ENCODE data around the gene RNASE4.
A peak's percentile ranks its signal among the peaks of the same experiment; 100 is the strongest.

RNASE4 gene

DNA sequence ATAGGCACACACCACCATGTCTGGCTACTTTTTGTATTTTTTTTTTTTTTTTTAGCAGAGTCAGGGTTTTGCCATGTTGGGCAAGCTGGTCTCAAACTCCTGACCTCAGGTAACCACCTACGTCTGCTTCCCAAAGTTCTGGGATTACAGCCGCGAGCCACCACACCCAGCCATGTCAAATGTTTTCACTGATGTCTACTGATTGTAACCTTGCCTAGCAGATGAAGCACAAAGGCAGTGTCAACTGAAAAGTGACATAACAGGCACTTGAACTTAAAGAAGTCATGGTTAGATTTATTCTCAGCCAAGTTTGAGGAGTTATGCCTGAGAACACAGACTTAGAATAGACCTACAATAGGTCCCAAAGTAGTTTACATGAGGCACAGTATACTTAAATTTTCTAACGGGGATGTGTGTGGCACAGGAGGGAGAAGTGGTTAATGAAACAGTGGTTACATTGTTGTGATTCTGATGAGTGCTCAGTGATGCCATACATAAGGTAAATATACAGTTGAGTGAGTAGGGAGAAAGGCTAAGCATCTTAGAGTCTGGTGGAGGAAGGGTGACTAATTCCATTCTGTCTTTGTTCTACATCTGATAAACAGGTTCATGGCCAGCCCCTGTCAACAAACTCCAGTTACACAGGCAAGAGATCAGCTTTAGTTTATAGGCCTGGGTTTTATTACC, 12.6 kb upstream of the RNASE4 start:
- no peak for DNase-seq (ENCODE audit: extremely low read depth in 1 of 2, low read depth in 1 of 2)

DNA sequence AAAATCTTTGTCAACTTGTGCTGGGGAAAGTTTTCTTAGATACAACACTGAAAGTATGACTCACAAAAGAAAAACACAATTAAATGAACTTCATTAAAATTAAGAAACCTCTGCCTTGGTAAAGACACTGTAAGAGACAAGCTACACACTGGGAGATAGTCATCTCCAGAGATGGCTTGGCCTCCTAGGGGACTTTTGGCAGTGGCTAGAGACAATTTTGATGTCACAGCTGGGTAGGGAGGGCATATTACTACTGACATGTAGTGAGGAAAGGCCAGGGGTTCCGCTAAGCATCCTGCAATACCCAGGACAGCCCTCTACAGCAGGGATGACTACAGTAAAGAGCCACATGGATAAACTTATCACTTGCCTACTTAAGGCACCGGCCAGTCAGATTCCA, 8.7 kb upstream of the RNASE4 start:
- no peak for DNase-seq (ENCODE audit: extremely low read depth in 1 of 2, low read depth in 1 of 2)

DNA sequence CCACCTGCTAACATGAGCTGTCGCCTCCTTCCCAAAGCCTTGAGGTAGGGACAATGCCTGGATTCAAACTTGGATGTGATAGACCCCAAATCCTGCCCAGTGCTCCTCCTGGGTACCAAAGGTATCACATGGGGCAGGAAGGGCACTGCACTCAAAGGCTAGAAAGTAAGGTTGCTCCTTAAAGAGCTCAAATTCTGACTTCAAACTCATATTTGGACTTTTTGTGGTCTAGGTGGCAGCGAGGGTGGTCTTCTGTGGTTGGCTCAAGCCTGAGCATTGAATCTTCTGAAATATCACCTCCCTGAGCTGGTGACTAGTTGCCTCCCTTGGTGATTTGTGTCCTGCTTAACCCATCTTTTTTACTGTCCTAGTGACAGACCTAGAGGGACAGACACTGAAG, 8.3 kb upstream of the RNASE4 start:
- DNase-seq (ENCODE audit: extremely low read depth in 1 of 2, low read depth in 1 of 2) = no peak

DNA sequence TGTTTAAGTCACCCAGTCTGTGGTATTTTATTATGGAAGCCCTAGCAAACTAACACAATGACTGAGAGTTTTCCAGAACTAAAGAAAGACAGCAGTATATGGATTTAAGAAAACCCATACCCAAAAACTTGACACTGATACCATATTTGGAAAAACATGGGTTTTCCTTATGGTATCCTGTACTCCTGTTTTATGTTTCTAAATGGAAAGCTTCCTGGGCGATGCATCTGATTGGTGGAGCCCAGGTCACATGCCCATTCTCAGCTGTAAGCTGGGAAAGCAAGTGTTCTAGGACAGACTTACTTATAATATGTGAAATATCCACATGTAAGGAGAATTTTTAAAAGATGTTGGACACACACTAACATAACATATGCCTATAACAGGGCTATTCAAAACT, 4.5 kb upstream of the RNASE4 start:
- DNase-seq (ENCODE audit: extremely low read depth in 1 of 2, low read depth in 1 of 2) = no peak

DNA sequence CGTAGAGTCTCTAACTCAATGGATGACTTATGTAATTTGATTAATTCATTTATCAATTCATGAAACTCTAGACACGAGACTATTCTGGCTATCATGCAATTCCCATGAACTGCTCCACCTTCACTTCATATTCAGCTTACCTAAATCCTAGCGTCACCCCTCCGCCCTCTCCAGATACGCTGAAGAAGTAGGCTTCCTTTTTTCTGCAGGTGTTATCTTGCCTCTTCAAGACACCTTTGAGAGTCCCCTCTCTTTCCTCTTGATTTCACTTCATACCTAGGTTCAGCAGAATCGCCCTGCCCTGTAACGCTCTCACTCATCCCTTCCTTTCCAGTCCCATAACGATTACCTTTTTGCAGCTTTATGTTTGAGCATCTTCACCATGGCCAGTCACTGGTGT, 4.0 kb upstream of the RNASE4 start:
- DNase-seq (ENCODE audit: extremely low read depth in 1 of 2, low read depth in 1 of 2) = no peak

DNA sequence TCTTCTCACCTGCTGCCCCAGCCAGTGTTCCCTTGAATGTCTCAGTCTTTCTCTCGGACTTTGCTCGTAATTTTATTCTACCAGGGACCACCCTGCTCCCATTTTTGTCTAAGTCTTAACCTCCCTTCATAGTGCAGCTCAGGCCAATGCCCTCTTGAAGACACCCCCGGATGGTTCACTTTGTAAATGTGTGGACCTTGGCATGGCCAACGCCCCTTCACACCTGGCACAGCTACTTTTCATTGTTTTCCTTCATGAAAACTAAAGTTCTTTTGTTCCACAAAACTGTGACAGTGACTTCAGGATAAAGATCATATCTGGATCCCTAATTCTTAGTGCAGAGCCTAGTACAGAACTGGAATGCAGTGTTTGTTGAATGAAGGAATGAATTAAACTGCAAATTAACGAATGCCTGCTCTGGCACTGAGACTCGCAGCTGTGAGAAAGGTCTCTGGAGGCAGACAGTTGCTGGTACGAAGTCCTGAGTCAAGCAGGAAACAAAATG, 3.5 kb upstream of the RNASE4 start:
- no peak for DNase-seq (ENCODE audit: extremely low read depth in 1 of 2, low read depth in 1 of 2)

DNA sequence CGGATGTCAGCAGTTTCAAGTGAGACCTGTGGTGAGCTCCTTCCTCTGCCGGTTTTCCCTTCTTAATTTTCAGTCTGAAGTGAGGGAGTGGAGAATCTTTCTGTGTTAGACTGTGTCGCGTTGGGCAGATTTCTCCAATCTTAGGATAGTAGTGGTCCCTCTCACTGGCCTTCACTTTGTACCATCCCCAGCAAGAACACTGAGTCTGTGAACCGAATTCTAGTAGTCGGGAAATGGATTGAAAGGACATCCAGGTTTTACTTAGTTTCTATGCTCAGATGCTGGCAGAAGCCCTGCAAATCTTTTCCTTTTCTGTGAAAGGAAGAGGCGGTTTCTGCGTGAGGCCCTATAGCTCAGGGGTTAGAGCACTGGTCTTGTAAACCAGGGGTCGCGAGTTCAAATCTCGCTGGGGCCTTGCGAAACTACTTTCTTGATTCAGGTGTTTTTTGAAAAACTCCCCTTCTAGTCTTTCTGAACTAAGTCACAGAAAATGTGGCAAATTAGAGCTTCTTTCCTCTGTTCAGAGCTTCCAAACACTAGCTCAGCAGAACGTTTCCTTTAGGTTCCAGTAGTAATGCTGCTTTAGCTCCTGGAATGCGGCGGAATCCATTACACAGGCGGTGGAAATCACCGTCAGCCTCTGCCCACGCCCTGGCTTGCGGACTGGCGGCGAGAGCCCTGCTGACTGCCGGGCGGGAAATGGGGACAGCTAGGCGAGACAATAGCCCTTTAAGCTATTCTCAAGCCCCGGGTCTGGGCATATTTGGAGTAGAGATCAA, 2.8 kb upstream of the RNASE4 start:
- peak; percentile 68 to 71 for DNase-seq (ENCODE audit: extremely low read depth in 1 of 2, low read depth in 1 of 2)

DNA sequence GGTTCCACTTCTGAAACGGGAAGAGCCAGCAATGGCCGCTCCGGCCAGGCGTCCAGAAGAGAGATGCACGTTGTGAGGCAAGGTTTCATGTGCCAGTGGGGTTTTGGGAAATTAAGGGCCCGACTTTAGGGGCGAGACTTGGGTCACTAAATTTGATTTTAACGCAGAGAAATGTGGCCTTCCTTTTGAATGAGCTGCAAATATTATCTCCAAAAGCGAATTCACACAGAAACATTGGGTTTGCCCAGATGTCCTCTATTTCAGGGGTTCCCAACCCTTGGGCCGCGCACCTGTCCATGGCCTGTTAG, 2.3 kb upstream of the RNASE4 start:
- no peak for DNase-seq (ENCODE audit: extremely low read depth in 1 of 2, low read depth in 1 of 2)

DNA sequence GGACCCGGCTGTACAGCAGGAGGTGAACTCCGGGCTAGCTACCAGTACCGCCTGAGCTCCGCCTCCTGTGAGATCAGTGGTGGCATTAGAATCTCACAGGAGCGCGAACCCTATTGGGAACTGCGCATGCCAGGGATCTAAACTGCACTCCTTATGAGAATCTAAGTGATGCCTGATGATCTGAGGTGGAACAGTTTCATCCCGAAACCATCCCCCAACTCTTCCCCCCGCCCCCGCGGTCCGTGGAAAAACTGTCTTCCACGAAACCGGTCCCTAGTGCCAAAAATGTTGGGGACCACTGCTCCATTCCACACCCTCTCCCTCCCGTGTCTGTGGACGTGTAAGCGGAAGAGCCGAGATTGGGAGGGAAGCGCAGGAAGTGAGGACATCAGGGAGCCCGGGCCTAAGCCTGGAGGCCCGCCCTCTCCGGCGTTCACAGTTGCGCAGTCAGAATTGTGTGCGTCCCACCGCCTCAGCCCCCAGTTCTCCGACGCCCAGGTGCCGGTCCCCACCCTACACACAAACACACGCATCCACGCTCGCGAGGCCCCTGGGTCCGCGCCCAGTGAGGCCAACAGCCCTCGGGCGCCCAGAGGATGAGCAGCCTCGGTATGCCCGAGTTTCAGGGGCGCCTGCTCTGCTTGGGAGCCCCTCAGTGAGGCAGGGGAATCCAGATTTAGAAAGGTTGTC, 1.8 kb upstream of the RNASE4 start:
- DNase-seq (ENCODE audit: extremely low read depth in 1 of 2, low read depth in 1 of 2) = peak; percentile 39 to 61

DNA sequence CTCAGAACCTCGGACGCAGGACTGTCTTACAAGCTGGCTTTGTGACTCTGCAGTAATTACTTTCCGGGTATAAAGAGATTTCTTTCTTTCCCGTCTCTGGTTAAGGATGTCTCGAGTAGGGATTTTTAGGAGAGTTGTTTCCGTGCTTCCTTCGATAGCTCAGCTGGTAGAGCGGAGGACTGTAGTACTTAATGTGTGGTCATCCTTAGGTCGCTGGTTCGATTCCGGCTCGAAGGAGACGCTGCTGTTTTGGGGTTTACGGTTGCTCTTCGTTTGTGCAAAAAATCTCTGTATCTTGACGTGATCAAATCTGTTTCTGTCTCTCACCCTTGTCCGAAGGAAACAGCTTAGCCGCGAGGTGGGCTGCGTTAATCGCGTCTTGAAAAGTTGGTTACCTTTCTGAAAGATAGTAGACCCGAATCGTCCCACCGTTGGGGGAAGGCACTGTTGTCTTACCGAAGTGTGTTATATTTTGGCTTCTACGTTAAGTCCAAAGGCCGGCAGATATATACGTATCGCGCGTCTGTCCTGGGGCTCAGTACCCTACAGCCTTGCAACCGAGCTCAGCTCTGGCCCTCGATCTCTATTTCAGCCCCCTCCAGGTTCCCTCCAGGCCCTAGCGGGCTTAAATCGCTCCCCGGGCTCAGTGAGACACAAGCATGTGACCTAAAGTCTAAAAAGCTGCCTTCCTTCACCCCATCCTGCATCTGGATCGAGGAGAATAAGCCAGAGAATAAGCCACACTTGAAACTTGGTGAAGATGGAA, 1.1 kb upstream of the RNASE4 start:
- DNase-seq (ENCODE audit: extremely low read depth in 1 of 2, low read depth in 1 of 2) = peak; percentile 53 to 54

DNA sequence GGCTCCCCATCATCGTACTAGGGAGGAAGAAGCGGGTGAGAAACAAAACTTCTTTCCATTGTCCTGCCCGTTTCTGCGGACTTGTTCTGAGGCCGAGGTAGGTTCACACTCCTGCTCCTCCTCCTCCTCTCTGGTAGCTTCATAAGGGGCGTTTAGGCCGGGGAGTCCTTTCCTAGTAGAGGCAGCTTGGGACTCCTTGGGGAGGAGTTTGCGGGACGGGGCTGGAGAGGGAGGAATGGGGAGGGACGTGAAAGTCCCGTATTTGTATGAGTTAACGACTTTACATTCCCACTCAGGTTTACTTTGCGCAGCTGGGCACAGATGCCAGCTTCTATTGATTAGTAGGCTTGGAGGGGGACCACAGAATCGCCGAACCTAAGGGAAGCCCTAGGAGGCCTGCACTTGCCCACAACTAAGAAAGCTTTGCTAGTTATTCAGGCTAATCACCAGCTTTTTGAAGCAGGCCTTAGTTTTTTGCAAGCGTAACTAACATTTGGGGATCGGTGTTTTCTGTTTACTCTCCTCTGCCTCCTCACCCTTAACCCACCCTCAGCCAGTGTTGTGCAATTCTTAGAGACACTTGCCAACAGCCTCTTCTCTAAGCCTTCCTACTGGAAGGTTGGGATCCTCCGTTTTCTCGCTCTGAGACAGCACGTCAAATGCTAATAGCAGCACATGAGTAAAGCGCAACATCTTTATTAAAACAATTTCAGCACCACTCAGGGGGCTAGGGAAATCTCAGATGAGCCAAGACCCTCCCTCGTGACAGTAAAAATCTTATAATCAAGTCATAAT, 499 bp downstream of the RNASE4 start:
- no peak for DNase-seq (ENCODE audit: extremely low read depth in 1 of 2, low read depth in 1 of 2)

DNA sequence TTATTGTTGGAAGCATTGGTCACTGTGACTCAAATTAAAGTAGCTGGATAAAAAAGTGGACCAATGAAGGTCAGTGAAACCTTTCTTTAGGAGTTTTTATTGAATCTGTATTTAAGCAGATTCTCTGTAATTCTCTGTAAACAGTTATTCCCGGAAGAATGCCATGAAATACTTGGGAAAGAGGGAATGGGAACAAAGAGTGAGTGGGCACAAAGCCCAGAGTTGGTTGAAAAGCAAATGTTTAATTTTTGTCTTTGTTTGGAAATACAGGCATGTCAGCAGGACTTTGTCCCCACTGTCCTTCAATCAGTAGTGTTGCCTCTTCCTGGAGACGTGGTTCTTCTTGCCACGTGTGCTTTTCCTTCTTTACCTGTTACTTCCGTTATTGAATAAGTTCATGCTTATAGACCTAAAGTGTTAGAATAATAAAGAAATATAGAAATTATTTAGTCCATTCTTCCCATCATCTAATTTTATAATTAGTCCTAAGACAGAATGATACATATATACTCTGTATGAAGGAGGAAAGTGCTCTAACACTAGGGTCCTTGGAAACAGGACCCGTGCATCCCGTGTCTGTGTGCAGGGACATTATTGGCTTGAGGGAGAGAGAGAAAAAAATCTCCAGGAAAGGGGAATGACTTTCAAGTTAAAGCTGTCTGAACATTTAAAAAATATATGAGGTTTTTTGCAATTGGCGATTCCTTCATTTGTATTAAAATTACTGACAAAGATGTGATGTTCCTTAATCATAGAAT, 2.2 kb downstream of the RNASE4 start:
- DNase-seq (ENCODE audit: extremely low read depth in 1 of 2, low read depth in 1 of 2) = no peak

DNA sequence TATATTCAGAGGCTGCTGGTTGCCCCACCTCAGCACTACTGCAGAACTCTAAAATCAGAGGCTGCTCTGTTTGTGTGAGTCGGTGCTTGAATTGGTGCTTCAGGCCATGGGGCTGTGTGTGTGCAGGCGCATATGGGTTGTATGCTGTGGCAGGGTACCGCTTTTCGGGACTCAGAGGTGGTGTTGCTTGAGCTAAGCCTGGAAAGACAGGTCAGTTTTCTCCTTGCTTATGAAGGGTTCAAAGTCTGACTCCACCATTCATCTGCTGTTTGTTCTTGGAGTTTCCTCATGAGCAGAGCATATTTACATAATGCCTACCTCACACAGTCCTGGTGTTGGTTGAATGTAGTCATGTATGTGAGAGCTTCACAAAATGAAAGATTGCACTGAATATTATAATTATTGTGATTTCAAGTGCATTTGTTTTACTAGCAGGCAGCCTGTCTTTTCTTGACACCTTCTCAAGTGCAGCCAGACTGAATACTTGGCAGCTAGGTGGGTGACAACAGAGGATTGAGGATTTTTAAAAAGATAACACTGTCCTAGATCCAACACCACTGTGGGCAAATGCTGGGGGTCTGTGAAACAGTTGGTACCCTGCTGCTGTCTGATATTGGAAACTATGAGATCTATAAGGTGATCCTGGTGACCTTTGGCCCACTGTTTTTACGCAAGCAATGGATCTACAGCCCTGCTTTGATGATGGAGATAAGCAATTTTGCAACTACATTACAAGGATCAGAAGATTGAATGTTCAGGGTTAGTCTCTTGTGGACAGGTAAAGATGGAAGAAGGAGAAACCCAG, 3.2 kb downstream of the RNASE4 start:
- DNase-seq (ENCODE audit: extremely low read depth in 1 of 2, low read depth in 1 of 2) = no peak

DNA sequence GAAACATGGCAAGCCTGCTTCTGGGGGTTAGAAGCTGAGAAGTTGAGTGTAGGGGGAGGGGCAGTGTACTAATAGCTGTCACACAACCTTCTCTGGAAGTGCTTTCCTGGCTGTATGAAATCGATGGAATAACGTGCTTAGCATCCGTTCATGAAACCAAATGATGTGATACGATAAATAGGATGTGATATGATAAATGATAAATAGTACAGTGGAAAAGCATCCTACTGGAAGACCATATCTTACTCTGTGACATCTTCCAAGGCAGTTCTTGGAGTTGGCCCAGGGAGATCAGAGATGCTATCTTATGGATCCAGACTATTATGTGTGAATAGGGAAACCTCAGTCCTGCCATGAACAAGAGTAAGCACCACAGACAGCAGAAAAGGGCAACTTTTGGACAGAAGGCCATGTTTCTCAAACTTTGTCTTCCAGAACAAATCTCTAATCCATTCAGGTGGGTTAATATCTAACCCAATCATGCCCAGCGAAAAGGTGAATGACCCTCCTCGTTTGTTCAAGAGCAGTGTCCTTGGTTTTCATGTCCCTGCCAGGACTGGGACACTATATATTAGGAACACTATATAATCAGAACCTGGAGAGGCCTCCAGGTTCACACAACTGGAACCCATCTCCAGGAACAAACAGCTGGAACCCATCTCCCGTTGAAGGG, 3.9 kb downstream of the RNASE4 start, which contains the start of gene ANG:
Gene ANG (plus strand): TSS at position 598 of the 673 bp plus-strand sequence. CDS start 4,801 bp downstream, outside the sequence.
- no peak for DNase-seq (ENCODE audit: extremely low read depth in 1 of 2, low read depth in 1 of 2)

DNA sequence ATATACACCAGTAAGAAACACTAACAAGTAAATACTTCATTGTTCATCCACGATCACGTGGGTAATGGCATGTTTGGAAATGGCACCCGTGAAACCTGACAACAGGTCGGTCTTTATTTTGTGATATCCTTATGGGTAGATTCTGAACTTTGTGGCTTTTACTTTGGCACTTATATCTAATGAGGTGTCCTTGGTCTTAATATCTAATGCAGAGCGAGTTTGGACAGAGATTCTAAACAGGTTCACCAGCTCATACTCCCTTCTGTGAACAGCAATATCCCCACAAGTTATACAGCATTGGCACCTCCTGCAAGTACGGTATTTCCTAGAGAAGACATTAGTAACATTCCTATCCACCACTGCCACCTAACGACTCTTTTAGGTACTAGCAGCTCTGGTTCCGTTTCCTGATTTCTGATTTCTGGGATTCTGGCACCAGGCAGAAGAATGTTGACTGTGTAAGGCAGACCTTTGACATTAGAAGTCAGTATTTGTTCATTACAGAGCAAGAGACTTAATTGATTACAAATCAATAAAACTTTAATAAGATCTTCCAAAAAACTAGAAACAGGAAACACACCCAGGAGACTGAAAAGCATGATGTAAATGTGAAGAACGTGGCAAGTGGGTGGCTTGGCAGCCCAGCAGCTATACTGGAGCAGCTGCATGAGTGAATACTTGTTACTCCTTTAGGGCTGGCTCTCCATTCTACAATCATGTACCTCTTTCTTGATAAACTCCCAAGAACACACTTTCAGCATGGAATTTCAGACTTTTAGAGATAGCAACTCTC, 6.7 kb downstream of the RNASE4 start:
- DNase-seq (ENCODE audit: extremely low read depth in 1 of 2, low read depth in 1 of 2) = no peak

DNA sequence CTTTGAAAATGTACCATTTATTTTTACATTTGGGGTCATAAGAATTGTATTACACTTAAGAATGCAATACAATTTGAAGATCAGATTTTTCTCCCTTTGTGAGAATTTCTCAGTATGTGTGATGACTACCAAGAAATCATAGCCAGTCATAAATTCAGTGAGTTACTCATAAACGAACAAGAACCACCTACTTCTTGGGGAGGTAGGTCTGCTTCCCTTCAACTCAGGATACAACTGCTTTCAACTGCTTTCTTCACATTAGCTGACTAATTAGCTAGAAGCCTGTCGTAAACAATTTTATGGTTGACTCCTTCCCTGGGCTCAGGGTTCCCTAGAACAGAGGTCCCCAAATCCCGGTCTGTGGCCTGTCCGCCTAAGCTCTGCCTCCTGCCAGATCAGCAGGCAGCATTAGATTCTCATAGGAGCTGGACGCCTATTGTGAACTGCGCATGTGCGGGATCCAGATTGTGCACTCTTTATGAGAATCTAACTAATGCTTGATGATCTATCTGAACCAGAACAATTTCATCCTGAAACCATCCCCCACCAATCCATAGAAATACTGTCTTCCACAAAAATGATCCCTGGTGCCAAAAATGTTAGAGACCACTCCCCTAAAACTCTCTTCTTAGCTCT, 7.9 kb downstream of the RNASE4 start:
- DNase-seq (ENCODE audit: extremely low read depth in 1 of 2, low read depth in 1 of 2) = no peak

DNA sequence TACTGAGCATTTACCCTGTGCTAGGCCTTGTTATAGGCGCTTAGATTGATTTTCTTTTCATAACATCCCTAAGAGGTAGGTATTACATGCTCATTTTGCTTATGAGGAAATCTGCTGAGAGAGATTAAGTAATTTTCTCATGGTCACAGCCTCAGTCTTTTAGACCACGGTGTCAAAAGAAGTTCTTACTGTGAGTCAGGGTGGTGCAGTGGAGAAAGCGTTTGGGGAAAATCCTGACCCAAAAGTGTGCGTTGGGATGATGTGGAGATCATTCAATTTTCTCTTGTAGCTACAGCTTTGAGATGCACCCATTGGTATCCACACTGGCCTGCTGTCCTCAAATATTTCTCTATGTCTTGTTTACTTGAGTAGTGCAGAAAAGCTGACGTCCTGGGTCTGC, 12.4 kb downstream of the RNASE4 start:
- DNase-seq (ENCODE audit: extremely low read depth in 1 of 2, low read depth in 1 of 2) = no peak

Data from activated CD8-positive, alpha-beta memory T cell treated with anti-CD3 and anti-CD28 coated beads for 1 hour (primary cell).